ENCODE measurements around the gene GLRX5.

DNA sequence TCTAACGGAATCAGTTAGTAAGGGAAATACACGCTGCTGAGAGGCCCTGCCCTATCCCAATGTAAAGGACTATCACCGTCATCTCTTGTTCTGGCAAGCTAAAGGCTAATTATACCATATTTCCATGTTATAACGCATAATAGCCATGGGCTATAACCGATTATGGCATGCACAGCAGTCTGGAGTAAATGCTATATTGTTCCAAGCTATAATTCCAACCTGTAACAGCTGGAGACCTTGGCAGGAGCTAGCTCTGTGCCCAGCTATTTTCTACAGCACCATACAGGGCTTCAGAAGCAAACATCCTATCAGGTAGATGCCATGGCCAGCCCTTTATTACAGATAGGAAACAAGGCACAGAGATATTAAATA is 44.7 kb upstream of the GLRX5 start:
- TF ChIP-seq GATA3 (IDR thresholded peaks at IDR 0.05; ENCODE audit: low read depth, low read length): no peak
- no peak for TF ChIP-seq GATA2 (IDR thresholded peaks at IDR 0.05; ENCODE audit: low read depth, low read length)

Measured in SH-SY5Y (cell line).